Stimulated activated CD4-positive, alpha-beta T cell treated with anti-CD3 and anti-CD28 coated beads, Interleukin-4, amount 100 ng/mL, for 24 hours (primary cell): Measurements from ENCODE around the gene ANKH.
"Not testable (repeated sequence)": the region's sequence is repeated elsewhere in the genome, so short reads cannot be mapped to it uniquely, and the experiment has no call there.

Experiments used
- DNase-seq: peaks from one replicate; pipeline ENCODE4 v3.0.0-alpha.2; 2020

ANKH gene

GRCh38 chr5:14882658-14883580 is 11.3 kb upstream of the ANKH start:
- no peak for DNase-seq

DNA sequence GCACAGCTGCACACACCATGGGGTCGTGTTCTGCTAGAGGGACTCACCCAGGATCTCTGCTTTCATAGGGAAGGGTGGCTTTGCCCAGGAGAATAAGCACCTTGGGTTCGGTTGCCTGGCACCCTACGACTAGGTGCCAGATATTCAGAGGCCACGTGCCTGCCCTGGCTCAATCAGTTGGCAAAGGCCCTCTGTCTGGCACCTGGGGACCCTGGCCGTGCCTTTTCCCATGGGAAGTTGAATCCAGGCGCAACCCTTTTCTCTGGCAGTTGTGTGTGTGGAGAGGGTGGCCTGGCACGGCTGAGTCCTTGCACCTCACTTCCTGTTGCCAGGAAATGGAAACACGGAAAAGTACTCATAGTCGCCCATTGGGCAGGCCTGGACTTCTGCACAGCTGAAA is 10.2 kb upstream of the ANKH start:
- no peak for DNase-seq

DNA sequence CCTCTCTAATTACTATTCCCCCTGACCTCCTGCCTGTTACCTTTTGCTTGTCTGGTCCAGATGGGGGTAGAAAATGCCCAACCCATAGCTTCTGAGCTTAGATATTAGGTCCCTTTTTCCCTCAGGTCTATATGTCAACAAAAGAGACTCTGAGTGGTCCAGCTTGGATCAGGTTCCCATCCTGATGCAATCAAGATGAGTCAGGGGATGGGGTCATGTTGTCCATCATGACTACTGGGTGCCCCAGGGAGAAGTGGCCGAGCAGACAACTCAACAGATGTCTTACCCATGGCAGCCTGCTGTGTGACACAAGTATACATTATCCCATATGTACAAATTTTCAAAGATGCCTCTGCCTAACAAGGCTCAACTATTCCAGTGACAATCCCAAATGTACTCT is 9.1 kb upstream of the ANKH start:
- DNase-seq = no peak

DNA sequence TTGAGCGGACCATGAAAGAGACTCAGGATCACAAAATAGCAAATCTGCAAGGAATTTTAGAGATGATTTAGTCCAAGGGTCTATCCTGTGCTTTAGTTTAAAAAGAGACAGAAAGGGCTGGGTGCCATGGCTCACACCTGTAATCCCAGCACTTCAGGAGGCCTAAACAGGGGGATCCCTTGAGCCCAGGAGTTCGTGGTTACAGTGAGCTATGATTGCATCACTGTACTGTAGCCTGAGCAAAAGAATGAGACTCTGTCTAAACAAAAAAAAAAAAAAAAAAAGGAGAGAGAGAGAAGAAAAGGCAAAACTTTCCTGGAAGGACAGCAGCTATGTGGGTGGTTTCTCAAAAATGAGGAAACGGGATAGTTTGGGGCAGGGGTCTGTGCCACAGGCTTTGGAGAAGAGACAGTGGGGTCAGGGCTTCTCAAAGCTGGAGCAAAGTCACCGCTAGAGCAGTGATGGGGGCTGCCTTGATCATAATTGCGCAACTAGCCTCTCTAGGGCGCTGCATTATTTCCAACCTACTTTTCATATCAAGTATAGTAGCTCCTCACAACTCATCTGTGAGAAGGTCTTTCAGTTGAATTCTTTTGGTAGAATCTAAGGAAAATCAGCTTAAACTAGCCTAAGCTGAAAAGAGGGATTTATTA is 8.5 kb upstream of the ANKH start:
- DNase-seq = no peak

DNA sequence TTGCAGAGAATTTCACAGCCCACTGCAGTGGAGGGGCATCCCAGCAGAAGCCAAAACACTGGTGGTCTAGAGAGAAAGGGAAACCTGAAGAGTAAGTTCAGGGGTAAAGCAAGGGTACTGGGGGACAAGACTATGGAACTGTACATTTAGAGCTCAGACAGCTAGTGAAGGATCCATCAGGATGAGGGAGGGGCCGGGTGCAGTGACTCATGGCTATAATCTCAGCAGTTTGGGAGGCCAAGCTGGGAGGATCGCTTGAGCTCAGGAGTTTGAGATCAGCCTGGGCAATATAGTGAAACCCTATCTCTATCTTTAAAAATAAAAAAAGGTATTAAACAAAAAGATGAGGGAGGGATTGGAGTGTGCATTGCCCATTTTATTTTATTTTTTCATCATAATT is 7.8 kb upstream of the ANKH start:
- no peak for DNase-seq

DNA sequence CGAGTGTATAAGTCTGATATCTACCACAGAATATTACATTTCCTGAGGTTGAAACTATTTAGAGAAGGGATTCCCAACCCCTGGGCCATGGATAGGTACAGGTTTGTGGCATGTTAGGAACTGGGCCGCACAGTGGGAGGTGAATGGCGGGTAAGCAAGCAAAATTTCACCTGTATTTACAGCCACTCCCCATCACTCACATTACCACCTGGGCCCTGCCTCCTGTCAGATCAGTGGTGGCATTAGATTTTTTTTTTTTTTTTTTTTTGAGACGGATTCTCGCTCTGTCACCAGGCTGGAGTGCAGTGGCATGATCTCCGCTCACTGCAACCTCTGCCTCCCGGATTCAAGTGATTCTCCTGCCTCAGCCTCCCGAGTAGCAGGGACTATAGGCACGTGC is 6.6 kb upstream of the ANKH start:
- DNase-seq = not testable (repeated sequence)

GRCh38 chr5:14876095-14876494 is 4.5 kb upstream of the ANKH start:
- DNase-seq = no peak

GRCh38 chr5:14873790-14874189 is 2.2 kb upstream of the ANKH start:
- no peak for DNase-seq

GRCh38 chr5:14873093-14873492 is 1.5 kb upstream of the ANKH start:
- no peak for DNase-seq

DNA sequence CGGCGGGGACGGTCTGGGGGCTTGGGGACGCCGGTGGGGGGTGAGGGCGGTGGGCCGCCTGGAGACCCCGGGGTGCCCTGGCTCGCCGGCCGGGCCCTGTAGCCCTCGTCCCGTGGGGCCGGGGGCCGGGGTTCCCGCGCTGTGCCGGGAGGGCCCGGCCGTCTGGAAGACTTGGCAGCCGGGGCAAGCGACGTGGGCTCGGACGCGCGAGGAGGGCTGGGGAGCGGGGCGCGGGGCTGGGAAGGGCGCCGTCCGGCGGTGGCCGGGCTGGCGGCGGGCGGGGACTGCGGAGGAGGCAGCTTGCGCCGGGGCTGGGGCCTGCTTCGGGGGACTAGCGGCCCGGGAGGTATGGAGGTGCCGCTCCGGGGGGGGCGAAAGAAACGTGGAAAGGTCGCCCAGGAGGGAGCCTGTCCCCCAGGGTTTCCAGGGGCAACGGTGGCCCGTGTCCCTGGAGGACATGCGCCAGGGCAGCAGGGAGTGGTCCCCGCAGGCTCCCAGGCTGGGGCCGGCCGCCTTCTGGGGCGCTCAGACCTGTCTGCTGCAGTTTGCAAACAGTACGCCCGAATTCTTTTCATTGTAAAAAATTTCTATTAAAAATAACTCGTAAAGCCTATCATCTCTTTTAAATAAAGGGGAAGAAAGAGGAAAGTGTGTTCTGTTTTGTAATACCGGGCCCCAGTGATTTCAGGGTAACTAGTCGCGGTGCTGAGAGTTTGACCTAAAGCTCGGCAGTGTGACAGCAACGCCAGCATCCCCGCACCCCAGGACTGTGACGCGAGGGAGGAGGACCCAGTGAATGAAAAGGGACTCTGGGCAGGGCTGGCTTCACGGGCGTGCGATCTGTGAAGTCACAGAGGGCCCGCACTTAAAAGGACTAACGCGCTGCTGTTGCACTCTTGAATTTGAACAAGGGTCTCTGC is 752 bp upstream of the ANKH start:
- DNase-seq = peak; percentile 67

DNA sequence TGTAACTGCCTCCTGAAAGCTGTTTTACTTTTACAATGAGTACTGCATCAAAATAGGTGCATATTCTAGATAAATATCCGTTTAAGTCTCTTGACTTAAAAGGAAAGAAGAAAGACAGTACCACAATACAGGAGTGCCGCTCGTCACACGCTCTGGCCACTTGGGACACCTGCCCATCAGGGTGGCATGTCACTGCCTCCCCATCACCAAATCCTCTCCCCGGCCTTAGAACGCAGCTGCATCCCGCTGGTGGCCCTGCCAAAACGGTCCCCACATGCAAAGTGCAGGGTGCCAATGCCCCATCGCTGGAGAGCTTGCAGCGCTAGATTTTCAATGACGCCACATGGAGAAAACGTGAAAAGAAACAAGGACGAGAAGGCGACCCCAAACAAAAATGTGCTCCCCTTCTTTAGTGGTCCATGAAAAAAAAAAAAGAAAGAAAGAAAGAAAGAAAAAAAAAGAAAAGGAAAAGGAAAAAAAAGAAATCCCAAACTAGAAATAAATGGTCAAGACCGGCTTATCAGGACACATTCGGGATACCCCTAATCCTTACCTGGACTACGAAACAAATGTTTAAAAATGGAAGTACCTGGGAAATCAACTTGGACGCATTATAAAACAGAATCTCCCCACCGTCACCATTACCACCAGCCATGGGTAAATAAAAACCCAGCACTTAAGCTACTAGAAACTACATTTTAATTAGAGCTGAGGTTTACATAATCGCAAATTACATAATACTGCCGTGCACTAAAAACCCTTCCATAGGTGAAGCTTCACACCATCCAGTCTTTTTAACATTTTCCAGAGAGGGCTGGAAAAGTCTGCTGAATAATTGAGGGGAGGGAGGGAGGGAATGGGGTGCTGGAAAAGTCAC is 1.0 kb downstream of the ANKH start:
- DNase-seq = peak; percentile 72

GRCh38 chr5:14869668-14870164 is 1.9 kb downstream of the ANKH start:
- peak; percentile 55 for DNase-seq

GRCh38 chr5:14869233-14869632 is 2.3 kb downstream of the ANKH start:
- no peak for DNase-seq

- no peak for DNase-seq
These were observed 2.8 kb downstream of the ANKH start for GRCh38 chr5:14868771-14869170.

- DNase-seq = no peak
These were observed 7.3 kb downstream of the ANKH start for GRCh38 chr5:14864181-14864812.

DNA sequence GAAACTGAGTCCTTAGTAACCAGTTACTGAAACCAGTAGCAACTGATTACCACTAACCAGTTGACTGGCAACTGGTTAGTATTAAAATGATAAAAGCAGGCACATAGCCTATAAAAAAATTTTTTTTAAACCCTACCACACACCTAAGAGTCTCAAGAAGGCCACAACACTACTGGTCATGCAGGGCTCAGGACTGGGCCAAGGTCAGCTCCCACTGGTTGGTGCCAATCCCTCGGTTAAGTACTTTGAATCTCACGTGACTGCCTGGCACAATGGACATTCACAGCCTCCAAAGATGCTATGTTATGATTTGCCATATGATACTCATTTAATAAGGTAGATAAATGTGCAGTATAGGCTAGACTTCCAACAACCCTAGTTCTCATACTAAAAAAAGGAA is 8.5 kb downstream of the ANKH start:
- DNase-seq = no peak

DNA sequence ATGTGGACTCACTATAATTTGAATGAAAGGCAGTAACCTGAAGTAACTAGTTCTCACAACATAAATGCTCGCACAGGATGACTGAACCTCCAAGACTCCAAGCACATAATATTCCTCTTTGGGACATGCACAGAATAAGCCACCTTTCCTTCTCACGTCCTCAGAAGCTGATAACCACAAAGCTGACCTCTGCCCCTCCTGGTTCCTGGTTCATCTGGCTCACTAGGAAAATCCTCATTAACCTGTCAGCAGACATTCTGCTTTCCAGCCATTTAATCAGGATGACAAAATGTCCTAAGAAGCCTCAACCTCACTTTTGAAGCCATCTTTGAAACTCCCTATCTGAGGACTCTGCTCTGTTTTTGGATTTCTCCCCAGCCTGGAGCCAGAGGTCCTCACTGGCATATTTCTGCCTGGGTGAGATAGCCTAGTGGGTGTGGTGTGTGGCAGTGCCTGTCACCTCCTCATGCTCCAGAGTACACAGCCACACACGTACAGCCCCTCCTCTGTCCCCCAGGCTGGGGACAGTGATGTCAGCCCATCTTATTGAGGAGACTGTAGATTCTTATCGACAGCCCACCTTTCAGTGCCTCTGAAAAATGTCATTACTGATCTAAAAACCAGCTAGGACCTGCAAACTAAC is 10.3 kb downstream of the ANKH start:
- DNase-seq = no peak

GRCh38 chr5:14859980-14860379 is 11.6 kb downstream of the ANKH start:
- DNase-seq = no peak

GRCh38 chr5:14859150-14859549 is 12.4 kb downstream of the ANKH start:
- no peak for DNase-seq

GRCh38 chr5:14855366-14855765 is 16.2 kb downstream of the ANKH start:
- DNase-seq = no peak

DNA sequence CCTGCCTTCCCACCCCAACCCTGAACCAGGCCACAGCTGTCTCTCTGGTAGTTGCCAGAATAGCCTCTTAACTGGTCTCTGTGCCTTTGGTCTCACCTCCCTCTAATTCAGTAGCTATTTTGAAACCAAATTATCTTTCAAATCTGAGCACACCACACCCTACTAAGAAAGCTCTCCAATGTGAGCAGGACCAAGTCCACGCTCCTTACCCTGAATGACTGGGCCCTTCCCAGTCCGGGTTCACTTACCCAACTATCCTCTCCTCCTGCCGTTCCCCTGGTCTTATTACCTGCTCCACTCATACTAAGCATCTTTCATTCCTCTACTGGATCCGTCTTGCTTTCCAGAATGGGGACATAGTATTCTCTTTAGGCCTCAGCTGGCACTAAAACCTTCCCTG is 16.8 kb downstream of the ANKH start:
- DNase-seq = no peak
